SJCRH30 (cell line): Measurements from ENCODE around the gene EIF4E2. TPM values are rescaled to one million over a fixed set of nuclear protein-coding genes. Genes with fewer than 3 reads are reported as not detected.

Experiments
- DNase-seq, 2 experiments: peaks; one replicate each; pipeline ENCODE4 v3.0.0-alpha.2; 2015 to 2020
- H3K27ac ChIP-seq: fragments of 250-450 bp; sonication (Bioruptor Pico); 2 replicates; pipeline ENCODE4 v1.5.1; 2020; ENCODE audit warnings: mild to moderate bottlenecking, moderate library complexity
- H3K27me3 ChIP-seq: fragments of 250-450 bp; sonication (Bioruptor Pico); 2 replicates; pipeline ENCODE4 v1.5.1; 2020; ENCODE audit warnings: mild to moderate bottlenecking, moderate library complexity
- H3K36me3 ChIP-seq: fragments of 250-450 bp; sonication (Bioruptor Pico); 2 replicates; pipeline ENCODE4 v1.5.1; 2020; ENCODE audit warnings: mild to moderate bottlenecking, moderate library complexity
- H3K4me1 ChIP-seq: fragments of 250-450 bp; sonication (Bioruptor Pico); 2 replicates; pipeline ENCODE4 v1.5.1; 2020; ENCODE audit warnings: mild to moderate bottlenecking, moderate library complexity
- H3K4me3 ChIP-seq: fragments of 250-450 bp; sonication (Bioruptor Pico); 2 replicates; pipeline ENCODE4 v1.5.1; 2020; ENCODE audit warnings: mild to moderate bottlenecking, moderate library complexity
- H3K9me3 ChIP-seq: fragments of 250-450 bp; sonication (Bioruptor Pico); replicated peaks from 2 replicates; pipeline ENCODE4 v1.5.1; 2020; ENCODE audit warnings: mild to moderate bottlenecking, moderate library complexity
- total RNA-seq: library from RNA; depleted of rRNA; stranded (reverse); fragments of >200 nt; shearing (Covaris generic); gene quantifications from 2 replicates; pipeline ENCODE4 v1.2.3, GENCODE V29; 2014; rRNA removed

The EIF4E2 gene, protein sequence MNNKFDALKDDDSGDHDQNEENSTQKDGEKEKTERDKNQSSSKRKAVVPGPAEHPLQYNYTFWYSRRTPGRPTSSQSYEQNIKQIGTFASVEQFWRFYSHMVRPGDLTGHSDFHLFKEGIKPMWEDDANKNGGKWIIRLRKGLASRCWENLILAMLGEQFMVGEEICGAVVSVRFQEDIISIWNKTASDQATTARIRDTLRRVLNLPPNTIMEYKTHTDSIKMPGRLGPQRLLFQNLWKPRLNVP
- 168 and 180 TPM in 2 replicates for total RNA-seq

DNA sequence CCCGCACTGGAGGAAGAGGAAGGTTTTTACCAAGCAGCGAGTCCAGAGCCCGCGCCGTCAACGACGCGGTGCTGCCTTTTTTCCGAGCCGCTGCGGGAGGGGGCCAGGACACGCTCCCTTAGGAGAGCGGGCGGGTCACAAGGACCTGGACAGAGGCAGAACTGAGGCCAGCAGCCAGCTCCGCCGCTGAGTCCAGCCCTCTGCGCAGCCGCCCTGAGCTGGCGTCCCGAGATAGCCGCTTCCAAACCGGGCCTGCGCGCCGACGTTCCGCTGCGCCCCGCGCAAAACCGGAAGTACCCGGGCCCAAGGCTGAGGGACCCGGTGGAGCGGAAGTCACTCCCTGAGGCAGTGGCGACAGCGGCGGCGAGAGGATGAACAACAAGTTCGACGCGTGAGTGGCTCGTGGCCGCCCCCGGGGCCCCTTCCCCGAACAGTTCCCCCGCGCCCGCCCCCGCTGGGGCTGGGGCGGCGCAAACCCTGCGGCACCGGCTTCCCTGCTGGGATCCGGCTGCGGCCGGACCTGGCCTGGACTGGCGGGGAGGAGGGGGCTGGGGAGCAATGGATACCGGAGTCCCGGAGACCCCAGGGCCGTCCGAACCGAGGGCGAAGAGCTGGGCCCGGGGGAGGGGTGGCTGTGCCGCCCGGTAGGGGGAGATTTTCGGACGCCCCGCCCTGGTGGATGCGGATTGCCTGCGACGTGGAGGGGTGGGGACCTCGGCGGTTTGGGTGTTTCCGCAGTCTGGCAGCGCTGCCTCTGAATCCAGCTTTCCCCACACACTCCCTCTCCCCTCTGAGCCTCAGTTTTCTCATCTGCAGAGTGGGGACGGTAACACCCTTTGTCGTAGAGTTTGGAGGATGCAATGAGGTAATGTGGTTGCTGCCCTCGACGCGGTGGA, at the start of gene EIF4E2, which contains the start of gene TIGD1:
EIF4E2 (plus strand) TSS at position 336 of the 896 bp plus-strand sequence; CDS start at position 372, 36 bp downstream.
TIGD1 (minus strand) TSS at position 204 of the 896 bp plus-strand sequence. CDS start 675 bp downstream, outside the sequence.
- H3K4me3 ChIP-seq: peak within 1 kb of the TSS; percentile 86
- H3K4me1 ChIP-seq: 0 out of 2 replicates have a peak, but pooled peaks cover 3% of the 10 kb centered on the region
- peak within 1 kb of the TSS; percentile 94 for H3K27ac ChIP-seq
- H3K9me3 ChIP-seq: no peaks in the 10 kb centered on the region
- H3K27me3 ChIP-seq: no peaks in the 10 kb centered on the region
- peak; percentile 97 for DNase-seq
- H3K36me3 ChIP-seq: peaks cover 30% of the 10 kb centered on the region

DNA sequence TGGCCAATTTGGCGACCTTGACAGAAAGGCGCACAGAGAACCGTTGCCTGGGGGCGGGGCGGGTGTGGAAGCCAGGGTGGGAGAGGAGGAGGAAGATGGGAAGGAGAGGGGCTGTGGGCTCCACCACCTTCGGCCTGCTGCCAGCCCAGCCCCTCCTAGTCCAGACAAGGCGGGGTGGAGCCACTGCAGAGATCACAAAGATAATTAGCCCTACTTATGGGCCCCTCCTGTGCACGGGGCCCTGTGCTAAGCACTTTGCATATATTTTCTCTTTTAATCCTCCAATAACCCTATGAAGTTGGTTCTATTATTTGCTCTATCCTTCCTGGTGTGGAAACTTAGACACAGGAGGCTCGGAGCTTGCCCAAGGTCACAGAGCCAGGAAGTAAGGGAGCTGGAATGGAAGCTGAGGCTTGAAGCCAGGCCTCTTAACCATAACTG, 49.1 kb upstream of the EIF4E2 start:
- no peak for DNase-seq

GRCh38 chr2:232501794-232502390, 48.6 kb upstream of the EIF4E2 start:
- Histone ChIP-seq H3K27me3 (peaks cover 42% of the 10 kb centered on the region), H3K4me1 (peaks cover 11% of the 10 kb centered on the region; the same call in 1 of the 2 replicates), H3K27ac (no peak overlapping the region), H3K36me3 (no peaks in the 10 kb centered on the region), H3K9me3 (no peaks in the 10 kb centered on the region), H3K4me3 (no peak overlapping the region)
- no peak for DNase-seq

More for the DNA sequence above, 49.1 kb upstream of the EIF4E2 start:
- H3K4me3 ChIP-seq: no peak overlapping the region
- no peaks in the 10 kb centered on the region for H3K36me3 ChIP-seq
- no peak overlapping the region for H3K27ac ChIP-seq
- H3K4me1 ChIP-seq: peaks cover 11% of the 10 kb centered on the region; the same call in 1 of the 2 replicates
- H3K27me3 ChIP-seq: peaks cover 40% of the 10 kb centered on the region
- H3K9me3 ChIP-seq: no peaks in the 10 kb centered on the region

- Histone ChIP-seq H3K4me3 (no peak overlapping the region), H3K36me3 (no peaks in the 10 kb centered on the region), H3K27me3 (peaks cover 48% of the 10 kb centered on the region), H3K27ac (no peak overlapping the region), H3K9me3 (no peaks in the 10 kb centered on the region), H3K4me1 (peaks cover 11% of the 10 kb centered on the region; the same call in 1 of the 2 replicates)
- DNase-seq: no peak
These were observed 48.0 kb upstream of the EIF4E2 start for GRCh38 chr2:232502511-232502910.

- Histone ChIP-seq H3K36me3 (no peaks in the 10 kb centered on the region), H3K9me3 (no peaks in the 10 kb centered on the region), H3K27me3 (peaks cover 51% of the 10 kb centered on the region), H3K27ac (no peak overlapping the region), H3K4me3 (peak overlapping the region; percentile 59), H3K4me1 (peaks cover 11% of the 10 kb centered on the region; the same call in 1 of the 2 replicates)
- peak; percentile 61 to 70 for DNase-seq
These were observed 47.3 kb upstream of the EIF4E2 start for GRCh38 chr2:232502911-232503808.

DNA sequence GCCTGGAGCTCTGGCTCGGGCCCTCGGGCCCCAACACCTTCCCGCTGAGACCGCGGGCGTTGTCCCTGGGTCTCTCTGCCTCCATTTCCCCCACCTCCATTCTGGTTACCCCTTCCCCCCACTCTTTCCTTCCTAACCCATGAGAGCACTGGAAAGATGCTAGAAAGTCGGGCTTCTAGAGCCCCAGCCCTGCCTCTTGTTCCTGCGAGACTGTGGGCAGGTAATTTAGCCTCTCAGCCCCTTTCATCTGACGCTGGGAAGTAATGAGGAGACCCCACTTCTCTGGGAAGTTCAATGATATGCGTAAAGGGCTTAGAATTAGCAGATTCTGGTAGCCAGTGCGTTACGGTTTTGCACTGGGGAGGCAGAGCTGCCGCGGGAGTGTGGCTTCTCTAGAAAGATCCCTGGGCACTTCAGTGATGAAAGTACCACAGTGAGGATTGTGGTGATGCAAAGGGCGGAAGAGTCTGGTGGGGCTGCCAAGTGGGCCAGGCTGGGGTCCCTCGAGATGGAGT, 46.6 kb upstream of the EIF4E2 start:
- Histone ChIP-seq H3K9me3 (no peaks in the 10 kb centered on the region), H3K4me1 (peaks cover 11% of the 10 kb centered on the region; the same call in 1 of the 2 replicates), H3K36me3 (no peaks in the 10 kb centered on the region), H3K4me3 (peak overlapping the region; percentile 59), H3K27ac (no peak overlapping the region), H3K27me3 (peaks cover 58% of the 10 kb centered on the region)
- no peak for DNase-seq

DNA sequence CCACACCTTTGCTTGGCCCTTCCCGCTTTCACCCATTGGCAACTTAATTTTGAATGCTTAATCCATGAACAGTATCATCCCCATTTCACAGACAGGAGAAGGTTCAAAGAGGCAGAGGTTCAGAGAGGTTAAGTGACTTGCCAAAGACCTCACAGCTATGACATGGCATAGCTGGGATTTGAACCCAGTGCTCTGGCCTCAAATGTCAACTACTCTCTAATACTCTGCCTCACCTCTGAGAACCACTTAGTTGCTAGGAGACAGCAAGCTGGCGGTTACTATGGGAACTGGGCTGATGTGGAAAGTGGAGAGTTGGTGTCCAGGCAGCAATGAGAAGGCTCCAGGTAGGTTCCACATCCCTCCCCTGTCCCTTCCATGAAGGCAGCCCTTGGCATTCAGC, 46.1 kb upstream of the EIF4E2 start:
- peaks cover 61% of the 10 kb centered on the region for H3K27me3 ChIP-seq
- H3K36me3 ChIP-seq: no peaks in the 10 kb centered on the region
- H3K4me3 ChIP-seq: no peak overlapping the region
- no peak for DNase-seq
- H3K9me3 ChIP-seq: no peaks in the 10 kb centered on the region
- peaks cover 11% of the 10 kb centered on the region; the same call in 1 of the 2 replicates for H3K4me1 ChIP-seq
- H3K27ac ChIP-seq: no peak overlapping the region

DNA sequence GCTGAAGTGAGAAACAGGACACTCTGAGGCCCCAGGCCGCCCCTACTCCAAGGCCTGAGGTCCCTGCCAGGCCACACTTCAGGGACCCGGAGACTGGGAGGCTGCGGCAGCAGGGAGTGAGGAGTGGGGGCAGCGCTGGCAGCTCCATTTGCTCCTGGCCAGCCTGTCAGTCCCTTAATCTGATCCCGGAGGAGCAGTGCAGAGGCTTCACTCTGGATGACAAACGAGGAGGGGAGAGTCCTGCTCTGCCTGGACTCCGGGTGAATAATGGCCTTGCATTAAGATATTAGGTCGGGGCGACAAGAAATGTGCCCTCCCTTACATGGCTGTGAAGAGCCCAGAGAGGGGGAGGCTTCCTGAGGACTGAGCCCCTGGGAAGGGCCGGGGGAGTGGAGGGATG, 44.6 kb upstream of the EIF4E2 start:
- no peak for DNase-seq
- H3K36me3 ChIP-seq: no peaks in the 10 kb centered on the region
- H3K27me3 ChIP-seq: peaks cover 57% of the 10 kb centered on the region
- H3K4me3 ChIP-seq: no peak overlapping the region
- peaks cover 11% of the 10 kb centered on the region; the same call in 1 of the 2 replicates for H3K4me1 ChIP-seq
- no peak overlapping the region for H3K27ac ChIP-seq
- H3K9me3 ChIP-seq: no peaks in the 10 kb centered on the region

- DNase-seq: peak in 1 of 2 experiments; percentile 26
- H3K4me1 ChIP-seq: peaks cover 11% of the 10 kb centered on the region; the same call in 1 of the 2 replicates
- H3K27me3 ChIP-seq: peaks cover 59% of the 10 kb centered on the region
- no peak overlapping the region for H3K4me3 ChIP-seq
- H3K27ac ChIP-seq: no peak overlapping the region
- H3K9me3 ChIP-seq: no peaks in the 10 kb centered on the region
- no peaks in the 10 kb centered on the region for H3K36me3 ChIP-seq
These were observed 43.8 kb upstream of the EIF4E2 start for GRCh38 chr2:232506709-232507108.

- H3K36me3 ChIP-seq: no peaks in the 10 kb centered on the region
- H3K27ac ChIP-seq: no peak overlapping the region
- peaks cover 66% of the 10 kb centered on the region for H3K27me3 ChIP-seq
- H3K4me3 ChIP-seq: no peak overlapping the region
- DNase-seq: no peak
- H3K4me1 ChIP-seq: peaks cover 23% of the 10 kb centered on the region; the same call in 1 of the 2 replicates
- no peaks in the 10 kb centered on the region for H3K9me3 ChIP-seq
These were observed 42.2 kb upstream of the EIF4E2 start for GRCh38 chr2:232508251-232508650.

DNA sequence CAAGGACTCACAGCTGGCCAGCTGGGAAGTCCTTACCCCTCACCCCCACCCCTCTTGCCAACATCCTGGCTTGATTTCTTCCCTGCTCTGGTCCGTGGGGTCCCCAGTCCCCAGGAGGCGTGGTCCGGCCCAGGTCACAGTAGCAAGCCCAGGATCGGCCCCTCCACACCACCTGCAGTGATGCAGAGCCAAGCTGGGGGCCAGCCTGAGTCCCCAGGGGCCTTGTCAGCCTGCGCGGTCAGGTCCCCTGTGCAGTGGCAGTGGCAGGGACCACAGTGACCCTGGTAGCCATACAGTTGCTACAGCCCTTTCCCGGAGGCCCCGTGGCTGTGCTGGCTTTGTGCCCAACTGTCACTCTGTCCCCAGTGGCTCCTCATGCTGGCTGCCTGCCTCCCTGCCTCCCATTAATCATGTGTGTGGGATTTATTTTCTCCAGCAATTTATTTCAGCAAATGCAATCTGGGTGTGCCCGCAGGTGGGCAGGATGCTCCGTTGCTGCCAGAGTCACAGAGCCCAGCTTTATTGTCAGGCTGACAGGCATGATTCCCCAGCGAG, 39.1 kb upstream of the EIF4E2 start:
- no peak overlapping the region for H3K4me3 ChIP-seq
- peaks cover 36% of the 10 kb centered on the region for H3K27me3 ChIP-seq
- H3K9me3 ChIP-seq: no peaks in the 10 kb centered on the region
- DNase-seq: no peak
- H3K27ac ChIP-seq: no peak overlapping the region
- peaks cover 23% of the 10 kb centered on the region; the same call in 1 of the 2 replicates for H3K4me1 ChIP-seq
- H3K36me3 ChIP-seq: no peaks in the 10 kb centered on the region

GRCh38 chr2:232512602-232513001, 37.9 kb upstream of the EIF4E2 start:
- no peak overlapping the region for H3K27ac ChIP-seq
- H3K4me3 ChIP-seq: no peak overlapping the region
- H3K36me3 ChIP-seq: no peaks in the 10 kb centered on the region
- peaks cover 23% of the 10 kb centered on the region; the same call in 1 of the 2 replicates for H3K4me1 ChIP-seq
- DNase-seq: peak; percentile 59
- H3K9me3 ChIP-seq: no peaks in the 10 kb centered on the region
- H3K27me3 ChIP-seq: peaks cover 27% of the 10 kb centered on the region; the same call in 1 of the 2 replicates

- Histone ChIP-seq H3K27ac (no peak overlapping the region), H3K4me1 (peaks cover 23% of the 10 kb centered on the region; the same call in 1 of the 2 replicates), H3K4me3 (no peak overlapping the region), H3K36me3 (no peaks in the 10 kb centered on the region), H3K9me3 (no peaks in the 10 kb centered on the region), H3K27me3 (peaks cover 22% of the 10 kb centered on the region; the same call in 1 of the 2 replicates)
- DNase-seq: no peak
These were observed 37.1 kb upstream of the EIF4E2 start for GRCh38 chr2:232513353-232513752.
